Nephron (organoid): ENCODE data around the gene CNNM1.

ENCODE experiments used
- H3K27ac Mint-ChIP-seq, 3 experiments: 2 replicates each; pipeline ENCODE4 v1.8.0; 2020; ENCODE audit warnings: mixed read lengths in 3 of 3, mild to moderate bottlenecking in 2 of 3, moderate library complexity in 1 of 3
- H3K27me3 Mint-ChIP-seq: 2 replicates; pipeline ENCODE4 v1.8.0; 2021; ENCODE audit warnings: low read depth, mild to moderate bottlenecking, moderate library complexity, mixed read lengths
- H3K36me3 Mint-ChIP-seq: 2 replicates; pipeline ENCODE4 v1.8.0; 2020; ENCODE audit warnings: low read depth, mixed read lengths
- H3K4me1 Mint-ChIP-seq: 2 replicates; pipeline ENCODE4 v1.8.0; 2020; ENCODE audit warnings: mixed read lengths
- H3K4me3 Mint-ChIP-seq, 3 experiments: 2 replicates each; pipeline ENCODE4 v1.8.0; 2020; ENCODE audit warnings: mild to moderate bottlenecking in 3 of 3, mixed read lengths in 3 of 3, moderate library complexity in 2 of 3
- H3K9me3 Mint-ChIP-seq: 2 replicates; pipeline ENCODE4 v1.8.0; 2020; ENCODE audit warnings: mixed read lengths
- TF ChIP-seq, protein P1 (sequence below), 3 experiments: fragments of 200-600 bp; sonication (generic); IDR thresholded peaks; one replicate each; pipeline ENCODE4 v1.5.0; 2021; ENCODE audit warnings: antibody characterized with exemption in 3 of 3; ENCODE audit not compliant: unreplicated experiment in 3 of 3

Gene CNNM1

DNA sequence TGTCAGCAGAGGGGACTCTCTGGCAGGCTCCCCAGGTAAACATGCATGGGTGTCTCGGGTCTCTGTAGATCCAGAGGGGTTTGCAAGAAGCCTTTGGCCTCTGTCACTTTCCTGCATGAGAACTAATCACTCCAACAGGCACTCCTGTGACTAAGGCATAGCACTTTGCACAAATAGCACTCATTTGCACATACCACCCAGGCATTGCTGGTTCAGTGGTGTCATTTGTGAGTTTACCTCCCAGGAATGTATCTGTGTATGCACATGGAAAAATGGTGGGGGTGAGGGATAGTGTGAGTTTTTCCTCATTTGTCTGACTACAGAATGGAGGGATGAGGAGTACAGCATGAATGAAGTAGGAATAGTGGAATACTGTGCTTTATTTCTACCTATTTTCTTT lies 39.5 kb downstream of the CNNM1 start:
- TF ChIP-seq, protein P1, sequence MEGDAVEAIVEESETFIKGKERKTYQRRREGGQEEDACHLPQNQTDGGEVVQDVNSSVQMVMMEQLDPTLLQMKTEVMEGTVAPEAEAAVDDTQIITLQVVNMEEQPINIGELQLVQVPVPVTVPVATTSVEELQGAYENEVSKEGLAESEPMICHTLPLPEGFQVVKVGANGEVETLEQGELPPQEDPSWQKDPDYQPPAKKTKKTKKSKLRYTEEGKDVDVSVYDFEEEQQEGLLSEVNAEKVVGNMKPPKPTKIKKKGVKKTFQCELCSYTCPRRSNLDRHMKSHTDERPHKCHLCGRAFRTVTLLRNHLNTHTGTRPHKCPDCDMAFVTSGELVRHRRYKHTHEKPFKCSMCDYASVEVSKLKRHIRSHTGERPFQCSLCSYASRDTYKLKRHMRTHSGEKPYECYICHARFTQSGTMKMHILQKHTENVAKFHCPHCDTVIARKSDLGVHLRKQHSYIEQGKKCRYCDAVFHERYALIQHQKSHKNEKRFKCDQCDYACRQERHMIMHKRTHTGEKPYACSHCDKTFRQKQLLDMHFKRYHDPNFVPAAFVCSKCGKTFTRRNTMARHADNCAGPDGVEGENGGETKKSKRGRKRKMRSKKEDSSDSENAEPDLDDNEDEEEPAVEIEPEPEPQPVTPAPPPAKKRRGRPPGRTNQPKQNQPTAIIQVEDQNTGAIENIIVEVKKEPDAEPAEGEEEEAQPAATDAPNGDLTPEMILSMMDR (IDR thresholded peaks at IDR 0.05; ENCODE audit: unreplicated experiment in 3 of 3) = no peak
- Mint-ChIP-seq H3K9me3 (no peaks in the 10 kb centered on the region), H3K27ac (no peak overlapping the region), H3K4me3 (no peak overlapping the region), H3K4me1 (no peaks in the 10 kb centered on the region), H3K27me3 (peaks cover 44% of the 10 kb centered on the region), H3K36me3 (no peaks in the 10 kb centered on the region)

DNA sequence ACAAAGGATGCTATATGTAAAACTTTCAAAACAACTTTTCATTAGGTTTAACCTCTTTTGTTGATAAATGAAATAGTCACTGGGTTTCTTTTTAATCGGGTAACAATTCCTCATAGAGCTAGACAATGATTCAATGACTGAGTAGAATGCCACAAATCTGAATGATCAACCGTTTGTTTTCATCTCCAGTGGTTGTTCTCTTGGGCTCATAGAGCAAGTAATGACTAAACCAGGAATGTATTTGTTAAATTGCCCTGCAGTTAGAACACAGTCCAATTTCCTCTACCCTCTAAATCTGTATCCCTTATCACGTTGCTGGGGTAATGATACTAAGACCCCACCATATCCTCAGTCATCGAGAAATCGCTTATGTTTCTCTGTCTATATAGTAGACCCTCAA lies 40.0 kb downstream of the CNNM1 start:
- no peak overlapping the region for H3K4me3 Mint-ChIP-seq
- H3K27me3 Mint-ChIP-seq = peaks cover 46% of the 10 kb centered on the region
- no peak overlapping the region for H3K27ac Mint-ChIP-seq
- H3K4me1 Mint-ChIP-seq = no peaks in the 10 kb centered on the region
- no peaks in the 10 kb centered on the region for H3K9me3 Mint-ChIP-seq
- TF ChIP-seq, protein P1 (IDR thresholded peaks at IDR 0.05; ENCODE audit: unreplicated experiment in 3 of 3) = no peak
- no peaks in the 10 kb centered on the region for H3K36me3 Mint-ChIP-seq

DNA sequence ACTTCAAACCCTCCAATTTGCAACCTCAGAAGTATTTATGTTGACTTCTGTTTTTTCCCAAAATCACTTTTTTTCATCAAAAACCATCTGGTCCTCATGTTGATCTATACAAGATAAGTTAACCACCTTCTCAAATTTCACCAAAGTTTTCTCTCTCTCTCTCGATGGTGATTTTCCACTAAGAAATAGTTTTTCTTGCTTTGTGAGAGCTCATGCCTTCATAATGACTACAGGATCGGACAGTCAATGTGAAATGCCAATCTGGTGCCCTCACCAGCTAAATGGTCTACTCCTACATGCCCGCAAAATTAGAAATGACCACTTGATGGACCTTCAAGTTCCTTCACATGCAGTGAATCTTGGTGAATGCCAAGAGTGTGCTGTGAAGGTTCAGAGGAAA lies 40.4 kb downstream of the CNNM1 start:
- no peaks in the 10 kb centered on the region for H3K9me3 Mint-ChIP-seq
- H3K27ac Mint-ChIP-seq = no peak overlapping the region
- no peaks in the 10 kb centered on the region for H3K36me3 Mint-ChIP-seq
- TF ChIP-seq, protein P1 (IDR thresholded peaks at IDR 0.05; ENCODE audit: unreplicated experiment in 3 of 3) = no peak
- H3K27me3 Mint-ChIP-seq = peaks cover 48% of the 10 kb centered on the region
- H3K4me3 Mint-ChIP-seq = no peak overlapping the region
- no peaks in the 10 kb centered on the region for H3K4me1 Mint-ChIP-seq

DNA sequence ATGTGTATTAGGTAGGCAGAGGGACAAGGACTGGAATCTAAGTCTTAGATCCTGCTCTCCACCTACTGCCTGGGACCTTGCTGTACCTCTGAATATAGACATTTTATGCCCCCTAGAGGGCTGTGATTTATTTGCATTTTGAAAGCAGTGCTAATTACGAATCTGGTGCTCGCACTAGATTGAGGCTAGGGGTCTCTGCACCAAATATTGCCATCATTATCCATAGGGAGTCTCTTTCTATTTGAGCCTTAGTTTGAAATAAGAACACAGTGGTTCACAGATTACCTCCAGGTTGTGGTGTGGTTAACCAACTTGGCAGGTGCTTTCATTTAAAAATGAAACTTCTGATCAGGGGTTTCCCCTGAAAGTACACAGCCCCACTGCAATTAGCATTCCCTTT lies 41.8 kb downstream of the CNNM1 start:
- H3K27ac Mint-ChIP-seq = no peak overlapping the region
- no peaks in the 10 kb centered on the region for H3K36me3 Mint-ChIP-seq
- no peak overlapping the region for H3K4me3 Mint-ChIP-seq
- H3K9me3 Mint-ChIP-seq = no peaks in the 10 kb centered on the region
- H3K4me1 Mint-ChIP-seq = no peaks in the 10 kb centered on the region
- TF ChIP-seq, protein P1 (IDR thresholded peaks at IDR 0.05; ENCODE audit: unreplicated experiment in 3 of 3) = peak; percentile 46 to 47 (median 47)
- peaks cover 43% of the 10 kb centered on the region for H3K27me3 Mint-ChIP-seq

DNA sequence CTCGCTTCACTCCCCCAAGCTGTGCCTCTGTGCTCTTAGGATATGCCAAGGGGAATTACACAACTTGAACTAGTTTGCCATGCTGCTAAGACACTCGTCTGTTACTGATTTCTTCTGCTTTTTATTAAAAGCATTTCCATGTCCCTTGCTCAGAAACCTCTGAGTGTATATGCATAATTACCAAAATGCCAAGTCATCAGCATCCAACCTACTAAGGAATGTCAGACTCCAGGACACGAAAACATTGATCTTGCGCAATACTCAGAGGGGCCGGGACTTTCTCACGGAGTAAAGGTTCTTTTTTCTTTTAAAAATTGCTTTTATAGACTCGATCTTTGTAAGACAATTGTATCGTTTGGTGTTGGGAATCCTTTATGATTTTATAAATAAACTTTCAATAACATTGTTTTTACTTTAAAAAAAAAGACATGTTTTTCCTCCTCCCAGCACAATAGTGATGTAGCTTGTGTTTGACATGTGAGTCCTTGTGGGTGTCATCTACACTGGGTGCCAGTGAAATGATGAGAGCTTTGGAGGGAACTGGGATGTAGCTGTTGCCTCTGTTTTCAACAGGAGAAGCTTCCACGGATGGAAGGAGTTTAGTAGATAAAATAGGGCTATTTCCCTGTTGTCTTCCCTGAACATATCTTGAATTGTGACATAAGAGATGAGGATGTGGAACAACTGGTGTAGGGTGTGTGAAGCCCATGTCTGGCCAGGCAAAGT lies 43.6 kb downstream of the CNNM1 start:
- H3K9me3 Mint-ChIP-seq = no peaks in the 10 kb centered on the region

More for the DNA sequence above, 43.6 kb downstream of the CNNM1 start:
- TF ChIP-seq, protein P1 (IDR thresholded peaks at IDR 0.05; ENCODE audit: unreplicated experiment in 3 of 3) = no peak
- no peak overlapping the region for H3K4me3 Mint-ChIP-seq
- H3K27me3 Mint-ChIP-seq = peaks cover 30% of the 10 kb centered on the region
- H3K4me1 Mint-ChIP-seq = no peaks in the 10 kb centered on the region
- H3K27ac Mint-ChIP-seq = no peak overlapping the region
- H3K36me3 Mint-ChIP-seq = no peaks in the 10 kb centered on the region
